Neural cell (in vitro differentiated cells): Measurements from ENCODE around the gene ARIH1.

Source experiments
- EP300 ChIP-seq: fragments of 450-650 bp; conservative IDR thresholded peaks from 2 replicates; pipeline ENCODE4 v1.6.1; 2014; ENCODE audit warnings: antibody characterized with exemption, mild to moderate bottlenecking, moderate library complexity; ENCODE audit not compliant: poor library complexity, severe bottlenecking
- EZH2 ChIP-seq: fragments of 200-600, 300-800 bp; shearing (Covaris generic), sonication (generic); IDR thresholded peaks from 2 replicates; pipeline ENCODE4 v1.6.1; 2014; ENCODE audit warnings: antibody characterized with exemption, low read length, borderline replicate concordance, mild to moderate bottlenecking; ENCODE audit not compliant: insufficient read depth, poor library complexity, severe bottlenecking
- MXI1 ChIP-seq: fragments of 450-650 bp; conservative IDR thresholded peaks from 2 replicates; pipeline ENCODE4 v1.6.1; 2014; ENCODE audit warnings: antibody characterized with exemption, mild to moderate bottlenecking; ENCODE audit not compliant: poor library complexity, severe bottlenecking
- POLR2AphosphoS5 ChIP-seq: IDR thresholded peaks from 2 replicates; pipeline ENCODE4 v1.6.1; 2012
- TAF1 ChIP-seq: IDR thresholded peaks from 2 replicates; pipeline ENCODE4 v1.6.1; 2012; ENCODE audit warnings: low read depth
- TF ChIP-seq, protein P1 (sequence below): fragments of 450-650 bp; IDR thresholded peaks from 2 replicates; pipeline ENCODE4 v1.5.1; 2014; ENCODE audit warnings: antibody characterized with exemption, mild to moderate bottlenecking, moderate library complexity; ENCODE audit not compliant: poor library complexity, severe bottlenecking
- TF ChIP-seq, protein P2 (sequence below): IDR thresholded peaks from 2 replicates; pipeline ENCODE4 v1.6.1; 2012; ENCODE audit warnings: borderline replicate concordance

DNA sequence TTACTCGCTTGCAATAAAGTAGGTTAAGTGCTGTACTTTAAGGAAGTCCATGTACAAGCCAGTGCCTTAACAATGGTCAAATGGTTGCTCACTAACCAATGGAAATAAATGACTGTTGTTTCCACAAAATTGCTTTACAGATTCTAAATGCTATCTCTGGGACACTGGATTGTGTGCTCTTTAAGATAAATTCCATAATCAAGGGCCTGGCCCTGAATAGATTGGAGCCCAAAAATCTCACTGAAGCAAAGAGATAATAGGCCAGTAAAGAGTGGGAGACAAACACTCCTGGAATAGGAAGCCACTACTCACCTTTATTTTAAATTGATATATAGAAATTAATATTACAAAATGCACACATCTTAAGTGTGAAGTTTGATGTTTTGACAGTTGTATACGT, 118.0 kb downstream of the ARIH1 start:
- TF ChIP-seq, protein P1, sequence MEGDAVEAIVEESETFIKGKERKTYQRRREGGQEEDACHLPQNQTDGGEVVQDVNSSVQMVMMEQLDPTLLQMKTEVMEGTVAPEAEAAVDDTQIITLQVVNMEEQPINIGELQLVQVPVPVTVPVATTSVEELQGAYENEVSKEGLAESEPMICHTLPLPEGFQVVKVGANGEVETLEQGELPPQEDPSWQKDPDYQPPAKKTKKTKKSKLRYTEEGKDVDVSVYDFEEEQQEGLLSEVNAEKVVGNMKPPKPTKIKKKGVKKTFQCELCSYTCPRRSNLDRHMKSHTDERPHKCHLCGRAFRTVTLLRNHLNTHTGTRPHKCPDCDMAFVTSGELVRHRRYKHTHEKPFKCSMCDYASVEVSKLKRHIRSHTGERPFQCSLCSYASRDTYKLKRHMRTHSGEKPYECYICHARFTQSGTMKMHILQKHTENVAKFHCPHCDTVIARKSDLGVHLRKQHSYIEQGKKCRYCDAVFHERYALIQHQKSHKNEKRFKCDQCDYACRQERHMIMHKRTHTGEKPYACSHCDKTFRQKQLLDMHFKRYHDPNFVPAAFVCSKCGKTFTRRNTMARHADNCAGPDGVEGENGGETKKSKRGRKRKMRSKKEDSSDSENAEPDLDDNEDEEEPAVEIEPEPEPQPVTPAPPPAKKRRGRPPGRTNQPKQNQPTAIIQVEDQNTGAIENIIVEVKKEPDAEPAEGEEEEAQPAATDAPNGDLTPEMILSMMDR: no peak
- TF ChIP-seq, protein P2, sequence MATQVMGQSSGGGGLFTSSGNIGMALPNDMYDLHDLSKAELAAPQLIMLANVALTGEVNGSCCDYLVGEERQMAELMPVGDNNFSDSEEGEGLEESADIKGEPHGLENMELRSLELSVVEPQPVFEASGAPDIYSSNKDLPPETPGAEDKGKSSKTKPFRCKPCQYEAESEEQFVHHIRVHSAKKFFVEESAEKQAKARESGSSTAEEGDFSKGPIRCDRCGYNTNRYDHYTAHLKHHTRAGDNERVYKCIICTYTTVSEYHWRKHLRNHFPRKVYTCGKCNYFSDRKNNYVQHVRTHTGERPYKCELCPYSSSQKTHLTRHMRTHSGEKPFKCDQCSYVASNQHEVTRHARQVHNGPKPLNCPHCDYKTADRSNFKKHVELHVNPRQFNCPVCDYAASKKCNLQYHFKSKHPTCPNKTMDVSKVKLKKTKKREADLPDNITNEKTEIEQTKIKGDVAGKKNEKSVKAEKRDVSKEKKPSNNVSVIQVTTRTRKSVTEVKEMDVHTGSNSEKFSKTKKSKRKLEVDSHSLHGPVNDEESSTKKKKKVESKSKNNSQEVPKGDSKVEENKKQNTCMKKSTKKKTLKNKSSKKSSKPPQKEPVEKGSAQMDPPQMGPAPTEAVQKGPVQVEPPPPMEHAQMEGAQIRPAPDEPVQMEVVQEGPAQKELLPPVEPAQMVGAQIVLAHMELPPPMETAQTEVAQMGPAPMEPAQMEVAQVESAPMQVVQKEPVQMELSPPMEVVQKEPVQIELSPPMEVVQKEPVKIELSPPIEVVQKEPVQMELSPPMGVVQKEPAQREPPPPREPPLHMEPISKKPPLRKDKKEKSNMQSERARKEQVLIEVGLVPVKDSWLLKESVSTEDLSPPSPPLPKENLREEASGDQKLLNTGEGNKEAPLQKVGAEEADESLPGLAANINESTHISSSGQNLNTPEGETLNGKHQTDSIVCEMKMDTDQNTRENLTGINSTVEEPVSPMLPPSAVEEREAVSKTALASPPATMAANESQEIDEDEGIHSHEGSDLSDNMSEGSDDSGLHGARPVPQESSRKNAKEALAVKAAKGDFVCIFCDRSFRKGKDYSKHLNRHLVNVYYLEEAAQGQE: no peak
- TF ChIP-seq TAF1 (no peak), POLR2AphosphoS5 (no peak), EP300 (no peak), EZH2 (no peak), MXI1 (no peak)
